ENCODE results near the gene ASB10.

ASB10 gene

DNA sequence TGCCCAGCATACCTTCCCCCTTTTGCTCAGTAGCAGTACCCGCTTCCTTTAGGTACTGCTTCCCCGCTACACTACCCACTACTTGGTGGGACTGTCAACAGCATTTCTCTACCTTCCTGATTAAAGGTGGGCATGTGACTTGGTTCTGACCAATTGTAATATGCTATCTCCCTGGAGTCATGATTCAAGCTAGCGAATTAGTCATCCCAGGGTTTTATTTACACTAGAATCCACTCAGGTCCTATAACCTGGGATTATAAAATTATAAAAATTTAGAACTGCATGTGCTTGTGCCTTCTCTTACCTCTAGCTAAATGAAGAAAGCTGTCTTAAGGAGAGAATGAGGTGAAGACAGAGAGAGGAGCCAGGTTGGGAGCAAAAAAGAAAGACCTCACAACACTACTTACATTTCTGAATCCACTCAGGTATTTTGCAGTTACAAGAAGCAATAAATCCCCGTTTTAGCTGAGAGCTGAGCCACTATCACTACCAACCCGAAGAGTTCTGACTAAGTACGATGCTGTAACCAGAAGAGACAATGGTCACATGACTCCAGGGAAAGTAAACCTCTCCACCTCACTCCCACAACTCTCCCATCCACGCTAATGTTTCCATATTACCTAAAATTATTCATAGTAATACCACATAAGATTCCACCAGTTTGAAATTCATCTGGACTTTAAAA, 29.3 kb downstream of the ASB10 start:
- no peak for DNase-seq

DNA sequence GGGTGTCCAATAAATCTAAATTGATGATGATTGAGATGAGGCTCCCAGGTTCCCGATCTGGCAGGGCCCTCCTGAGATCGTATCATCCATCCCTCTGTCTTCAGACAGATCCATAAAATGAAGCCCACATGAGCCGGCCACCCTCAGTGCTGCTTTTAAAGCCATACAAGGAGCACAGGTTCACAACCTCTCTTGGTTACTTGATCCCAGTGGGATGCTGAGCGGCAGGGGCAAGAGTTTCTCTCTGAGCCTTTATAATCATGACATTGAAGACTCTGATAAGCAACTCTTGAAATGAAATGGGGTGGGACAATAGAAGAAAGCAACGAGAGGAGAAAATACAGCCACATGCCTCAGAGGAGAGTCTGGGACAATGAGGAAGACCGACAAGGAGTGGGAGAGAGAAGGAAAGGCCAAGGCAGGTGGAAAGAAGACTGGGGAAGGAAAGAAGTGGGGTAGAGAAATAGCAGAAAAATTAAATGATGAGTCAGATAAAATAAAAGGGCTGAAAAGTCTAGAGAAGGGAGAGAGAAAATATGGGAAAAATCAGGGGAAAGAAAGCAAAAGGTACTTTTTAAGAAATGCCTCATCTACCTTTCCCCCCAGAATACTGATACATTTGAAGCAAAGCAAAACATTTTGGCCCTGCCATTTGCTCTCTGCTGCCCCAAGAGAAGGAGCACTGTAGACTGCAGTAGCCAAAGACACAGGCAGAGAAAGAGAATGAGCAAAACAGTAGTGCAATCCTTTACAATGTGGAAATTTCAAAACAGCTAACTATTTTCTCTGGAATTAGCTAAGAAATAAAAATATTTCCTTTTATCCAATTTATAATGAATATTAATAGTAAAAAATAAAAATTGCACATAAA, 34.2 kb downstream of the ASB10 start:
- no peak for DNase-seq

DNA sequence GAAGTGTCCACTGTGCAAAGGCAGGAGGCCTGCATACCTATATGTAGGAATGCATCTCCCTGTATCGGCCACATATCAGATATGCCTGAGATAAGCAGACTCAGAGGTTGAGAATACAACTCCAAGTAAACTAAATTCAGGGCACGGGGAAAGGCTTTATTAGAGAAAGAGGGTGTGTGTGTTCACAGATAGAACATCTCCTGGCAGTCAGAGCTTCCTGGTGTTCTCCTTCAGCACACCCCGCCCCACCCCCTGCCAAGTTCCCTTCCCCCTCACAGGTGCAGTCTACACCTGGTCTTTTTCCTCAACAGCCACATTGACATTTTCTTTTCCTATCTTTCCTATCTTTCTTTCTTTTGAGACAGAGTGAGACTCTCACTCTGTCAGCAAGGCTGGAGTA, 36.7 kb downstream of the ASB10 start:
- DNase-seq: no peak

- no peak for DNase-seq
Observed at GRCh38 chr7:151148319-151149259, 38.5 kb downstream of the ASB10 start.

DNA sequence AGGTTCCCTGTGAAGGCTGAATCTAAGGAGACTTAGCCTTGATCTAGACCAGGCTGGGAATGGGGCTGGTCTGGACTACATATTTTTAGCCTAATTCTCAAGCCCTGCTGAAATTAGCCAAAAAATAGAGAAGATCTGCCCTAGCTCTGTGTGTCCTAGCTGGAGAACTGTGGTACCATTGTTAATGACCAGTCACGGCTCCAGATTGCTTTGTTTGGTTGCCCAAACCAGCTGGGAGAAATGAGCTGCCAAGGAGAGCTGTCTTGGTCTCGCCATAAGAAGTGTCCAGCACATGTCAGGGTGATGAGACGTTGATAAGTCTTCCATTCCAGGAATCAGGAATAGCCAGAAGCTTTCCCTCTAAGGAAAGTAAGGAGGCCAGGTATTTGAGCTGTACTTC, 40.3 kb downstream of the ASB10 start:
- DNase-seq: no peak

GRCh38 chr7:151144387-151144786, 42.7 kb downstream of the ASB10 start:
- DNase-seq: no peak

DNA sequence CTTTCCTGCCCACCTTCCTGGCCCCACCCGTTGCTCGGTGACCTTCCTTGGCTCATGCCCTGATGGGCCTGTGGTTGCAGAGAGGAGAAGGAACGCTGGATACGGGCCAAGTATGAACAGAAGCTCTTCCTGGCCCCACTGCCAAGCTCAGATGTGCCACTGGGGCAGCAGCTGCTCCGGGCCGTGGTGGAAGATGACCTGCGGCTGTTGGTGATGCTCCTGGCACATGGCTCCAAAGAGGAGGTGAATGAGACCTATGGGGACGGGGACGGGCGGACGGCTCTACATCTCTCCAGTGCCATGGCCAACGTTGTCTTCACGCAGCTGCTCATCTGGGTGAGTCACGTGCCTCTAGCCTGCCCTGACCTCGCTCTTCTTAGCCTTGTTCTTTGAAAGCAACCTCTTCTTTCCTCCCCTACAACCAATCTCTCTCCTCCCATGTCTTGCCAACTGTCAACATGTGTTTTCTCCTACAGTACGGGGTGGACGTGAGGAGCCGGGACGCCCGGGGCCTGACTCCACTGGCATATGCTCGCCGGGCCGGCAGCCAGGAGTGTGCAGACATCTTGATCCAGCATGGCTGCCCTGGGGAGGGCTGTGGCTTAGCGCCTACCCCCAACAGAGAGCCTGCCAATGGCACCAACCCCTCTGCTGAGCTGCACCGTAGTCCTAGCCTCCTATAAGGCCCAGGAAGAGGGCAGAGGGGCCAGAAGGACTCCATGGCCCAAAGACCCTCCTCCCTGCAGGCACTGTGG, 43.6 kb downstream of the ASB10 start:
- DNase-seq: no peak

DNA sequence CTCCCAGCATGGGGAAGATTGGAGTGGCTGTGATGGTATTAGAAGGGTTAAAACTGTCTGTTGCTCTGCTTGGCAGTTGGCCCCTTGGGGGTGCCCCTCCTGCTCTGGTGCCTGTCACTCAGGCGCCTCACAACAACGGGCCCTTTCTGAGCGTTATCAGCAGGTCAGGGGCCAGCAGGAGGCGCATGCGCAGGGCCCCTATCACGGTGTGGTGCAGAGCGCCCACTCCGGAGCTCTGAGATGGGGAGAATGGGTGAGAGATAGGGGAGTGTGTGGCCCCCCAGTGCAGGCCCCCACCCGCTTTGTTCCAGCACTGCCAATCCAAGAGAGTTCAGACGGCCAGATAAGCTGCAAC, 44.4 kb downstream of the ASB10 start:
- DNase-seq: no peak

DNA sequence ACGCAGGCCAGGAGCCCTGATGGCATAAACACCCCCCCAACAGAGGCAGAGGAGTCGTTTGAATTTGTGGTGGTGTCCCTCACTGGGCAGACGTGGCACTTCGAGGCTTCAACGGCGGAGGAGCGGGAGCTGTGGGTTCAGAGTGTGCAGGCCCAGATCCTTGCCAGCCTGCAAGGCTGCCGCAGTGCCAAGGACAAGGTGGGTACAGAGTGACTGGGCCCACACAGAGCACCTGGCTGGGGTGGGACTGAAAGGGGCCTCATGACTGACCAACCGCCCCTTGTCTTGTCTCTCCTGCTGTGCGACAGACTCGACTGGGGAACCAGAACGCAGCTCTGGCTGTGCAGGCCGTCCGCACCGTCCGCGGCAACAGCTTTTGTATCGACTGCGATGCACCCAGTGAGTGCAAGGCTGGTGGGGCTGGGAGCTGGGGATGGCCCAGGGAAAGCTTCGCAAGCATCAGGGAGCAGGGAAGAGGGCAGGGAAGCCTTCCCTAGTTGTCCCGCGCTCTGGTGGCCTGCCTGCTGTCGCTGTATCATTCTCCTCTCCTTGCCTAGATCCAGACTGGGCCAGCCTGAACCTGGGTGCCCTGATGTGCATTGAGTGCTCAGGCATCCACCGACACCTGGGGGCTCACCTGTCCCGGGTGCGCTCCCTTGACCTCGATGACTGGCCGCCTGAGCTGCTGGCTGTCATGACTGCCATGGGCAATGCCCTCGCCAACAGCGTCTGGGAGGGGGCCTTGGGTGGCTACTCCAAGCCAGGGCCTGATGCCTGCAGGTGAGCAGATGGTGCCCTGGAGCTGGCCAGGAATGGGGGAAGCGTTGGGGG, 45.0 kb downstream of the ASB10 start:
- no peak for DNase-seq

DNA sequence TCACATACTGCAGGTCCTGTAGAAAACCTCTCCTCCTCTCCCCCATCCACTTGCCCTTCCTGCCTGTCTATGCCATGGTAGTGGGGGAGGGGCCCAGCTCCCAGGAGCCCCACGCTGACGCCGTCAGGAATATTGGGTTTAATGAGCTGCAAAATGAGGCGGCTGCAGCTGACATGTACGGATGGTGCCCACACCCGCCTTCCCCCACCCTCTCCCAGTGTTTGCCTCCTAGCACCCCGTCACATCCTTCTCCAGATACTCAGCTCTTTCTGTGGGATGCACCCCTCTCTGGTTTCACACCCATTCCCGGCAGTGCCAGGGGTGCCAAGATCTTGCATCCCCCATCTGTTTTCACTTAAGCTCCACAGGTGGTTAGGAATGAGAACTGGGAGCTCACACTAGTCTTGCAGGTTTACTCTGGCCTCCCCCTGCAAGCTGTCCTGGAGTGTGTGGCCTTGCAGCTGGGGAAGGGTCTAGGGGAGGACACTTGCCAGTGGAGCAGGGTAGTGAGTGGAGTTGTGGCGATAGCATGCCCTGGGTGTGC, 45.7 kb downstream of the ASB10 start:
- DNase-seq: no peak

GRCh38 chr7:151140826-151141225, 46.2 kb downstream of the ASB10 start:
- no peak for DNase-seq

GRCh38 chr7:151139791-151140190, 47.3 kb downstream of the ASB10 start:
- DNase-seq: no peak

DNA sequence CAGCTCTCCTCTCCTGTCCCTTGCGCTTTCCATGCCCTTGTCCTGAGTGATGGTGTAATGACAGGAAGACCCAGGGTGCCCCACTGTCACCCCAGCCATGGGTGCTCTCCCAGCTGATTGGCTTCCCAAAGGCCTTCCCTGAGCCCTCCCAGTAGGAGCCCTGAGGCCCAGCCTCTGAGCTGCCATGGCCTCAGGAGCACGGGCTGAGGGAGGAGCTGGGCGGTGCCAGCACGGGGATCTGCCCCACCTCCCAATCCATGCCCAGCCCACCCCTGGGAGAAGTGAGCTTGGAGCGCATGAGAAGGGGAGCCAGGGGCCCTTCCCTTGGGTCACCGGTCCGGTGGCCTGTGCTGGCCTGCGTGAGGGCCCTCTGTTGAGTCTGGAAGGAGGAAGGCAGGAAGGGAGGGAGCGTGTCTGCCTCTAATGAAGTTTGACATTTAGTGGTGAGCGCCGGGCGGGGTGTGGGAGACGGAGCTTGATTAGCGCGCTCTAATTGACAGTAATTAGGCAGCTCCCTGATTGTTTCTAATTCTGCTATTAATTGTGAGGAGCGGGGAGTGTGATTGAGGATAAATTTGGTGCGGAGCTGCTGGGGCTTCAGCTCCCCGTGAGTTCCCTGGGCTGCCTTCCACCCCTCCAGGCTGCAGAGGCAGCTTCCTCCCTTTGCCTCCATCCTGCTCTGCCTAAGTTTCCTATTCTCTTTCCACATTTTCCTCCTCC, 47.8 kb downstream of the ASB10 start:
- DNase-seq: no peak

GRCh38 chr7:151138153-151138851, 48.7 kb downstream of the ASB10 start:
- DNase-seq: no peak

- no peak for DNase-seq
Observed at GRCh38 chr7:151137791-151138152, 49.3 kb downstream of the ASB10 start.

DNA sequence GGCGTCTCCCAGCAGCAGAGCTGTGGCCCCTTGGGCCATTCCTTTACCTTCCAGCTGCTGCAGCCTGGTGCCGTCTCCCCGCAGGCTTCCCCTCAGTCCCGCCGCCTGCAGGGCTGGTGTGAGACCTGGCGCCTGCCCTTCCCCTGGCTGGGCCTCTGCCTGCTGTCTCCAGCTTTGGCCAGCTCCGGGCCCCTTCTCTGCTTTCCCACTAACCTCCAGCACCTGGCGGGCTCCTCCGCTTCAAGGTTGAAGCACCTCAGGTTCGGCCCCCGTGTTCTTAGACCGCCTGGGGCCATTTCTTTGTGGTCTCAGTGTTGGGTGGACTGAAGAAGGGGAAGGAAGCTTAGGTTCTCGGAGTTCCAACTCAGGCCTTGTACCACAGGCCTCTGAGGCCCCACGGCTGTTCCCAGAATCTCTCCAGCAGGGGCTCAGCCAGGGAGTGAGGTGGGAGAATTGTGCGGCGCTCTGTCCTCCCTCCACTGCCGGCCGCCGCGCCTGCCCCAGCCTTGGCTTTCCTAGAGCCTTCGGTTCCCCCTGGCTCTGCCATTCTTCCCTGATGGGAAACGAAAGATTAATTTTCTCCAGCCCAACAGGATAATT, 49.9 kb downstream of the ASB10 start:
- DNase-seq: no peak

GRCh38 chr7:151135866-151136843, 50.9 kb downstream of the ASB10 start:
- no peak for DNase-seq

DNA sequence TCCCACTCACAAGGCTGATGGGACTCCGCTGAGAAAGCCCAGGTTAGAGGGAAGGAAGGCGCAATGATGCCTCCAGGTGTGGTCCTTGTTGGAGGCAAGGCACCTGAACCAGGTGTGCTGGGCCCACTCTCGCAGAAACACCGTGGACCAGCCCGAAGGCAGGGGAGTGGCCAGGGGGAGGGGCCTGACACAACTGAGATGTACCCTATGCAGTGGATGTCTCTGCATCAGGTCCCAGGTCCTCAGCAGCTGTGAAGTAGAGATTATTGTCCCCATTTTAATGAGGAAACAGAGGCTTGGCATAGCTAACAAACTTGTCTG, 51.6 kb downstream of the ASB10 start:
- no peak for DNase-seq

All from stimulated activated CD4-positive, alpha-beta T cell treated with anti-CD3 and anti-CD28 coated beads, Interleukin-15, amount 100 ng/mL, for 24 hours (primary cell).